ENCODE results near the gene CCDC198.

The CCDC198 gene

DNA sequence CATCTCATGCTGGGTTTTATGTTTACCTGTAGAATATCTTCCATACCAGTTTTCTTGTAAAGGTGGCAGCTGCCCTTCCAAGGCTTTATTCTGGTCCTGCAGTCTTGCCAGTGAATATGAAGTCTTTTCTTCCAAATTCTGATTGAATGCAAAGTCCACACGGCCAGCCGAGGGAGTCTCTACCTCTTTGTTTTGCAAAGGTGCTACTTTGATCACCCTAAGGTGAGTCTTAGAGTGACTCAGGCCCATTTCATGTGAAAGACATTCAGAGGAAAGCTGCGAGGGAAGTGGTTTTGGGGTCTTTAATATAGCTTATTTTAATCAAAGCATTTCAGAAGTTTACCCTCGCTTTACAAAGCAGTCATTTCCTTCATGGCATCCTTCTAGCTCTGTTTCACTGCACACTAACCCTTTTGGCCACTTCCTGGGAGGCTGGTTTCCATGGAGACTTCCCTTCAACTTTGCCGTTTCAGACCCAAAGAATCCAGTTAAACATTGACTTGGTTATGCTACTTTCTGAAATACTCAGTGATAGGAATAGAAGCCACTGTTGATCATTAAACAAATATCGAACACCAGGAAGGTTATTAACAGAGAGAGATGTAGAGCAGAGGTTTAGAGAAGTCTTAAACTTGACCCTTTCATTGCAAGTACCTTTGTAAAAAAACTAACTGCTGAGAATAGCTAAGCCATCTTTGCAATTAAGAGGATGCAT is at the start of gene CCDC198:
TSS of gene CCDC198 (minus strand) at position 391 of the 715 bp plus-strand sequence. CDS start at position 249, 142 bp downstream.
- peak; percentile 49 for DNase-seq

DNA sequence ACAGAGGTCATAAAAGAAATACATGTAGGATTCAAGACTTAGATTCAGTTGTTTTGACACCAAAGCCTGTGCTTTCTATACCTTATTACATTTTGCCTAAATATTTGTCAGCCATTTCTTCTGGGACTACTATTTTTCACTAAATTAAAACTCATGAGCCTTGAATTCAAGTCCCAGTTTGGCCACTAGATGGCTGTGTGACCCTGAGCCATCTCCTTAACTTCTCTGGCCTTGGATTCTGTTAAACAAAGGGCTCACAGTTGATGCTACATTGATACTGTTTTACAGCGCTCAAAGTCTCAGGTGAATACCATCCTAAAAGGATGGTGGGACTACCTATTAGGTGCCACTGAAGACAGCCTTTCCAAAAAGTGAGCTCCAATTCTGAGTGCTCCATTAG is 39.6 kb upstream of the CCDC198 start:
- peak; percentile 24 for DNase-seq

GRCh38 chr14:57530571-57530970 is 36.9 kb upstream of the CCDC198 start:
- no peak for DNase-seq

GRCh38 chr14:57526942-57527341 is 33.3 kb upstream of the CCDC198 start:
- DNase-seq, result no peak

DNA sequence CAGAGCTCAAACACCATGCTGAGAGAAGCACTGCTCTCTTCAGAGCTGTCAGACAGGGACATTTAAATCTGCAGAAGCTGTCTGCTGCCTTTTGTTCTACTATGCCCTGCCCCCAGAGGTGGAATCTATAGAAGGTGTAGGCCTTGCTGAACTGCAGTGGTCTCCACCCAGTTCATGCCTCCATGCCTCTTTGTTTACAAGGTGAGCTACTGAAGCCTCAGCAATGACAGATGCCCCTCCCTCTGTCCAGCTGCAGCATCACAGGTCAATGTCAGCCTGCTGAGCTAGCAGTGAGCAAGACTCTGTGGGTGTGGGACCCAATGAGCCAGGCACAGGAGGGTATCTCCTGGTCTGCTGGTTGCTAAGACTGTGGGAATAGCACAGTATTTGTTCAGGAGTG is 25.4 kb upstream of the CCDC198 start:
- no peak for DNase-seq

GRCh38 chr14:57512220-57512619 is 18.6 kb upstream of the CCDC198 start:
- no peak for DNase-seq

DNA sequence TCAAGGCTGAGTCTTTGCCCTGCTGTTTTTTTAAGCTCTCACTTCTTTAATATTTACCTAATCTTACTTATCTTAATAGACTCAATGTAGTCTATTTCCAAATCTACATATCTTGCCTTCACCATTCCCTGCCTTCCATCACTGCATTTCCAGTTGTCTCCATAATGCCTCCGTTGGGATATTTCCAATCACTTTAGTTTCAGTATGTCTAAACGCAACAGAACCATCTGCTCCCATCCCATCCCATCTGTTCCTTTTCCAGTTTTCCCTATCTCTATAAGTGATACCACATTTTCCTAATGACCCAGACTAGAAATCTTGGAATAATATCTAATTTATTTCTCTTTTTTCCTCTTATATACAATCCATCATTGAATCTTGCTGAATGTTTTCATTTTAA is 15.1 kb upstream of the CCDC198 start:
- DNase-seq, result no peak

GRCh38 chr14:57502586-57503254 is 9.1 kb upstream of the CCDC198 start:
- peak; percentile 72 for DNase-seq

DNA sequence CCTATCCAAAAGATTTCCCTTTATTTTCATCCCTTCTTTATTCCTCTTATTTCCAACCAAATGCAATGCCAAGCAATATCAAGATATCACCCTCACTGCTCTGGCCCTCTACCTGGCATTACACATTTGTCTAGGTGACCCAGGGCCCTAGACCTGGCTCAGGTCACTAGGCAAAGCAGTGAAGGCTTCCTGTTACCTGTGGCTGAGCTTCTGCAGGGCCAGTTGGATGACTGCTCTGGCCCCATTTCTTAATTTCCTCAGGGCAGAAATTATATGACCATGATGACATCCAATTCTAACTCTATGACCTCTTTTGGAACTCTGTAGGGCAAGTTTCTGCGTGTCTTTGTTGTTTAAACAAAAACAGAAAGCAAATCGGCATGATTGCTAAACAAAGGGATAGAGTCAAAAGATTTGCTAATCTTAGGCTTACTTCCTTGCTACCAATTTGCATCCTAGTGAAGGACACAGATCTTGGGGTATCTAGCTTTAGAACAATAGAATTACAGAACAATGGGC is 7.4 kb upstream of the CCDC198 start:
- DNase-seq, result no peak

- DNase-seq, result no peak
These were observed 5.0 kb upstream of the CCDC198 start for GRCh38 chr14:57498659-57499058.

DNA sequence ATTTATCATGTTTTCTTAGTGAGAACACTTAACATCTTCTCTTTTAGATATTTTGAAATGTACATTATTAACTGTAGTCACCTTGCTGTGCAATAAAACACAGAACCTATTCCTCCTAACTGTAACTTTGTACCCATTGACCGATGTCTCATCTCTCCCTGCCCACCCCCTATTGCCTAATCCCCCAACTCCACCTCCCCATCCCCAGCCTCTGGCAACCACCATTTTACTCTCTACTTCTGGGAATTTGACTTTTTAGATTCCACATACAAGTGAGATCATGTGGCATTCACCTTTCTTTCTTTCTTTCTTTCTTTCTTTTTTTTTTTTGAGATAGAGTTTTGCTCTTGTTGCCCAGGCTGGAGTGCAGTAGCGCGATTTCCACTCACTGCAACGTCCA is 4.4 kb upstream of the CCDC198 start:
- no peak for DNase-seq

GRCh38 chr14:57495416-57495815 is 1.8 kb upstream of the CCDC198 start:
- DNase-seq, result no peak

GRCh38 chr14:57492859-57493258 is 798 bp downstream of the CCDC198 start:
- peak; percentile 93 for DNase-seq

DNA sequence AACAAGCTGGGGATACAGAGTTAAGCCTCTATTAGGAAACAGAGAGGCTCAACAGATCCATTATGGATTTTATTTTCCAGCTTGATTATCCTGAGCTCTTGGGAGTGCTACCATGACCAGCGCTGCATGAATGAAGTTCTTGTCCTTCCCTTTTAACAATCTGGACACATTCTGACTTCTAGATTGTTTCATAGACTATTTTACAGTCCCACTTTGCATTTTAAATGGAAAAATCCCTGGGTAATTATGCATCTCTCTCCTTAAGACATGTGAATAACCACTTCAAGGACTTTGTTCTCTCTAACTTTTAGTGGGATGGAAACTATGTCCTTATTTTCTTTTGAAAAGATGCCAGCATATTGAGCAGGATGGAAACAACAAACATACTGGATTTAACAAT is 2.0 kb downstream of the CCDC198 start:
- no peak for DNase-seq

- DNase-seq, result peak; percentile 71
These were observed 5.9 kb downstream of the CCDC198 start for GRCh38 chr14:57487771-57488170.

DNA sequence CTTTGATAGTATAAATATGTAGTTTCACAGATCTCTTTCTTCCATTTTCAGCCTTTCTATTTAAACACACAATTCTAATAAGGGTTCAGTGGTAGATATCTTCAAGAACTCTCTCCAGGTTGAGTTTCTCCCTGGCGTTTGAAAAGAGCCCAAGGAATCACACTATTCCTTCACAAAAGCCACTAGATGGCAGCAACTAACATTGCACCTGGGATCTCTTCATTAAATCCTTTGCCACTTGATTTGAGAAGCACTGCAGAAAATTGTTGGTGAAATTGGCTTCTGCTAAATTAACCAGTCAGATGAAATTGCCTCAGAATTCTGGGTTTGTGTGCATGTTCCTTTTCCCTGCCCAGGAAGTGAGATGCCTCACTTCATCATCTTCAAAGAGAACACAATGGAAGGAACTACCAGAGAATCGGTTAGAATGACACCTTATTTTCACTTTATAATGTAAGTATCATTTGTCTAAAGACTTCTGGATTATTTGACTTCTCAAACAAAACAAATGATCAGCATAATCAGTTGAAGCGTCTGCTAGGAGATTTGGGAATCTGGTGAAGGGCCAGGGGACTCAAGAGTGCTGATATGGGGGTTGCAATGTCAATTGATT is 6.8 kb downstream of the CCDC198 start:
- peak; percentile 68 for DNase-seq

DNA sequence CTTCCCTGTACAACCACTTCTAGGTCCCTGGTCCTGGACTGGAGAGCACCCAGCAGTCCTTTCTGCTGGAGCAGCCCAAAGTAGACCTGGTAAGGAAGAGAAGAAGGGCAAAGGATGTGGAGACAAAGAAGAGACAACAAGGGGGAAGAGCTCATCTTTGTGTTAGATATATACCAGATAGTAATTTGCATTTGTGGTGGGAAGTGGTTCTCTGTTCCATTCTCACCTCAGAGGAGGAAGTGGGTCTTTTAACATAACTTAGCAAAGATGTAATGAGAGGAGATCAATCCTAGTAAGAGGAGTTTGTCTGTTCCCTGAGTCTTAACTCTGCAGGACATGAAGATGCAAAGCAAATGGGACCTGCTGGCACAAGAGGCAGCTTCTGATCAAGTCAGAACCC is 8.0 kb downstream of the CCDC198 start:
- DNase-seq, result no peak

DNA sequence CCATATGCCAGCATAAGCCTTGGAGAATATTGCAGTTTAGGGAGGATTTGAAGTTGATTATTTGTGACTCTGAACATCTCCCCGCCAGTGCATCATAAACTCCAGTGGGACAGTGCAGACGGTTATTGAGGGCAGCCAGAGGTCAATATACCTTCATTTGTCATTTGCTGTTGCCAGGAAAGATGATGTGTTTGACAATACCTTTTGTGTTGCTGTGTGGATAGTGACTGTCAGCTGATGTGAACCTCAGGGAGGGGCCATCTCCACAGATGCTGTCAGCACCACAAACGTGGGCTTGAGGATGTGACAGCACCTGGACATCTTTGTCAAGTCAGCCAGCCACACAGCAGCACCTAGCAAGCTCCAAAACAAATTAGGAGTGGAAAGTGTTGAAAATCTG is 11.5 kb downstream of the CCDC198 start:
- DNase-seq, result no peak

GRCh38 chr14:57480051-57480450 is 13.6 kb downstream of the CCDC198 start:
- peak; percentile 71 for DNase-seq

DNA sequence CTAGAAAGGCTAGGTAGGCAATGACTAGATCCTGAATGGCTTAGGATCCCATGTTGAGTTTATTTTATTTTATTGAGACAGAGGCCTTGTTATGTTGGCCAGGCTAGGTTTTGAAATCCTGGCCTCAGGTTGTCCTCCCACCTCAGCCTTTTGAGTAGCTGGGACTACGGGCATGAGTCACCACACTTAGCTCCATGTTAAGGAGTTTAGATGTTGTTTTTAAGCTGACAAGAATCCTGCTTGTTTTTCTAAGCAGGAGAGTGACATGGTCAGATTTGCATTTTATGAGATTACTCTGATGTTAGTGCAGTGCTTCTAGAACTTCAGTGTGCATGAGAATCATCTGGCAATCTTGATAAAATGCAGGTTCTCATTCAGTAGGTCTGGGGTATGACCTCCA is 14.5 kb downstream of the CCDC198 start:
- DNase-seq, result no peak

GRCh38 chr14:57478050-57478449 is 15.6 kb downstream of the CCDC198 start:
- no peak for DNase-seq

DNA sequence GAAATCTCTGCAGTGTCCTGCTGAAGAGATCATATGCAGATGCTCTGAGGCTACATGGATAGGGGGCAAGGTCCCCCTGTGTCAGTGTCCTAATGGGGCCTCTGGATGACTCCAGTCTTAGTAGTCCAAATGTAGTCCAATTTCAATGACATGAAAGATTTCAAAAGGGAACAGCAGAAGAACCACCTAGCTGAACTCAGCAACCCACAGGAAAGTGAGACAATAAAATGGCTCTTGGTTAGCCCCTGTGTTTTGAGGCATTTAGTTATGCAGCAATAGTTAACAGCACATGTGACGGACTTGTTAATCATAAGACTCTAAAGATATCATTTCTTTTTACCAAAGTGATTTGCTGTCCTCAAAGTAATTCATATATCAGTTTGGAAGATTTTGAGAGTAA is 22.7 kb downstream of the CCDC198 start:
- DNase-seq, result no peak

DNA sequence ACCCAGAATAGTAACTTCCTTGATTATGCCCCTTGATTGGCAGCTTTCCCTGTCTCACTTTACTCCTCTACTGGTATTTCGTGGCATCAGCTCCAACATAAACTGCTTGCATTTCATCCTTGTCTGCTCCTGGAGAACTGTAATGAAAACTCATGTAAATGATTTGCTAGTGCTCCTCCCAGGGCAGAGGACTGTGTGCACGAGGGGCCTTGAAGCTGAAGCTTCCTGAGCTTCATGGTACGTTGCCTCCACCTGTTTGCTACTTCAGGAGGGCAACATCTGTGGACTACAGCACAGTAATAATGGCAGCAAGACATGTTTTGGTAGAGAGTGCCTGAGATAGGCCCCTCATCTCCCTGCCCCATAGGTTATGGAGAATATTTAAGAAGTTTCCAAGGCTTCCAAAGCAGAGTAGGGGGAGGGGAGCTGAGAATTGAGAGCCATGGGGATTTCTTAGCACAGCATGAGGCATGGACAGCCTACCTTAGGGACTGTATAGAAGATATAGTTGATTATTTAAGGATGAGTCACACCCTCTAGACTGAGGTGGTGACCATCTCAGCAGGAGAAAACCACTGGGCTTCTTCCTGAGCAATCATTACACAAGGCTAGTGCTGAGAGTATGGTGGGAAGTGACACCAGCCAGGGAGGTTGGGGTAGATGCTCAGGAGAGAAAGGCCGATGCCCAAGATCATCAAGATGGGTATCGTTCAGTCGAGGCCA is 29.5 kb downstream of the CCDC198 start:
- no peak for DNase-seq

All from fibroblast of upper back skin (primary cell).